HG03039 (cell line): ENCODE data around the gene CLSTN2.

Source experiments
- ATAC-seq: cut with Tn5 transposase; IDR thresholded peaks from one replicate; pipeline ENCODE4 v1.9.1; 2021; ENCODE audit warnings: mild to moderate bottlenecking, moderate library complexity; ENCODE audit not compliant: unreplicated experiment

The CLSTN2 gene

DNA sequence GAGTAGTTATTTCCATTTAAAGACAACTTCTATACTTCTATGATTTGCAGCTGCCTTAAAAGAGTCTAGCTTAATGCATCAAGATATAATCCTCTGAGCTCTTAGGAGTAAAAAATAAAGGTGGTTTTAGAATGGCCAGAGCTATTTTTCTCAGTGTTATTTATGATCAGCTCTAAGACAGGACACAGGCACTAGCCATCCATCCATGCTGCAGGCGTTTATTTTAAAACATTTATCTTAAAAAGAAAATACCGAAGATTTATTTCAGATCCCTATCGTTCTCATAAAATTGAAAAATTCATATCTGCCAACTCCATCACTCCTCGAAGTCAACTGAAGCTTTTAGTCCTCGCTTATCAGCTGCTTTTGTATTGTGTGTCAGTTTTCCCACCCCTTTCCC lies 243.5 kb downstream of the CLSTN2 start:
- ATAC-seq = no peak

- ATAC-seq = no peak
Observed at GRCh38 chr3:140180603-140181002, 245.6 kb downstream of the CLSTN2 start.

DNA sequence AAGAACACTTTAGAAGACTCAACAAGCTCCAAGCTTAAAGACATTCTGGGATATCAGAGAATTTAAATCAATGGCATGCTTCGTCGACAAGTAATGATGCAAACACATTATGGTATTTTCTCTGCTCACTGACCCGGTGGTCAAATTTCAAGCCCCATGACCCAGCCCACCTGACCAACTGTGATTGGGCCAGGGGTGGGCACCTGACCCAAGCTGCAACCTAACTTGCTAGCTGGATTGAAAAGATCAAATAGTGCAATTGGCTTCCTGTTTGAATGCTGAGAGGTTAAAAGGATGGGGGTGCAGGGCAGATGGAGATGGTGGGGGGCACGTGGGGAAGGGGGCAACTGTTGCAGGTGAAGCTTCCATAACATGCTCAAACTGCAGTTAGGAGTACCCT lies 250.4 kb downstream of the CLSTN2 start:
- ATAC-seq = no peak

DNA sequence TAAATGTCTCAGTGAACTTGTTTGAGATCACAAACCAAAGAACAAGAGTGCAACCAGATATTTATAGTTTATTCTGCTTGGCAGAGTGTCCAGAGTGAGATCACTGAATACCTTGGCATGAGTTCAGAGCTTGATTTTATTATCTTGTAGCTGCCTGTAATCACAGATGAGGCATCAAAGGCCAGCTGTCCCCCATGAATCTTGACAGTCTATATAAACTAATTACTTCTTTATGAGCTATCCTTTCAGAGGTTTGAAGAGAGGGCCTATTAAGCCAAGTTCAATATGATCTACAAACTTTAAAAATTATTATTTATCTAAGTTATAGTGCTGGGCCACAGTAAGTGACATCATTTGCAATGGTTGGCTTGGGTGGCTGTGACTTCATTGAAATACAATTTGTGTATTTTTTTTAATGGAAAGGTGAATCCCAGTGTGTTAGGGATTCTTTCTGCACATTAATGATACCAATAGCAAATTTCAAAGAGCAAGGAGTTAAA lies 251.5 kb downstream of the CLSTN2 start:
- no peak for ATAC-seq

GRCh38 chr3:140187028-140187427 lies 252.0 kb downstream of the CLSTN2 start:
- no peak for ATAC-seq

DNA sequence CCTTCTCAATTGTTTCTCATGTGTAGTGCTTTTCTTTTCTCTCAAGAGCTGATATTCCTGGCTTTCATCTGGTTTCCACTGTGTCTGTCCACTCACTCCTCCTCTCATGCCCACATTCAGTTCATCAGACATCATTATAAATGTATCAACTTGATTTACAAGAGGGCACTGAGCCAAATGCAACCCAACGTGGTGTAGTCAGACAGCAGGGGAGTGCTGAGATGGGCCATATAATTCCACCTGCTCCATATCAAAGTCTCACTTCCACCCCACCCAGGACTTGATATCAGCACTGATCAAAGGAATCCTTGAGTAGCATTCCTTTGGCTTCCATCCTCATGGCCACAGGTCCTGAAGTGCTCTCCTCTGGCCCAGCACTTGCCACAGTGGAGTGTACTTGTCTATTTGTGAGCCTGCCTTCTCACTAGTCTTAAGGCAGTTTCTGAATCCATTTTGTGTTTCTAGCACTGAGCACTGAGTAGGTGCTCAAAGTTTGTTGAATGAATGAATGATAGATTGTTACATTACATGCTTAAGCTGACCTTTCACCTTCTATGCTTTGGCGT lies 252.8 kb downstream of the CLSTN2 start:
- no peak for ATAC-seq

- no peak for ATAC-seq
Observed at GRCh38 chr3:140188285-140188684, 253.3 kb downstream of the CLSTN2 start.

- no peak for ATAC-seq
Observed at GRCh38 chr3:140189267-140189666, 254.3 kb downstream of the CLSTN2 start.

DNA sequence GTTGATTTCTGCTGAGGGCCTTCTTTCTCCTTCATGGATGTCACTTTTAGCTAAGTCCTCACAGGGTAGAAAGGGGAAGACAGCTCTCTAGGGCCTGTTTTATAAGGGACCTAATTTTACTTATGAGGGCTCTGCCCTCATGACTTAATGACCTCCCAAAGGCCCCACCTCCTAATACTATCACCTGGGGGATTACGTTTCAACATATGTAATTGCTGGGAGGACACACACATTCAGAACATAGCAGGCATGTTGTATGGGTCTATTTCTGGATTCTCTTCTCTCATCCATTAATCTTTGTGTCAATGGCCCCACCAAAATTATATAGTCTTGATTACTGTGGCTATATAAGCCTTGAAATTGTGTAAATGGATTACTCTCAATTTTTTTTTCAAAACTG lies 255.0 kb downstream of the CLSTN2 start:
- ATAC-seq = no peak

GRCh38 chr3:140196970-140197369 lies 262.0 kb downstream of the CLSTN2 start:
- no peak for ATAC-seq

DNA sequence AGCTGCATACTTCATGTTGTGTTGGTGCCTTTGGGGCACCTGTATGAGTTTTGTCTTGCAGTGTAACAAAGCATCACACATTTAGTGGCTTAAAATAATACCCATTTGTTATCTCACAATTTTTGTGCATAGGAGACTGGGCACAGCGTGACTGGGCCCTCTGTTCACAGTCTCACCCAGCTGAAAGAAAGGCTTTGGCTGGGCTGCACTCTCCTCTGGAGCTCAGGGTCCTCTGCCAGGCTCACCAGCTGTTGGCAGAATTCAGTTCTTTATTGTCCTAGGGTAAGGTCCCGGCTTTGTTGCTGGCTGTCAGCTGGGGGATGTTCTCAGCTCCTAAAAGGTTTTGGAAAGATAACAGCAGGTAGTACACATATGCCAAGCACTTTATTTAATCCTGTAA lies 263.3 kb downstream of the CLSTN2 start:
- no peak for ATAC-seq

GRCh38 chr3:140199008-140199407 lies 264.0 kb downstream of the CLSTN2 start:
- ATAC-seq = no peak

- no peak for ATAC-seq
Observed at GRCh38 chr3:140199743-140200142, 264.8 kb downstream of the CLSTN2 start.

DNA sequence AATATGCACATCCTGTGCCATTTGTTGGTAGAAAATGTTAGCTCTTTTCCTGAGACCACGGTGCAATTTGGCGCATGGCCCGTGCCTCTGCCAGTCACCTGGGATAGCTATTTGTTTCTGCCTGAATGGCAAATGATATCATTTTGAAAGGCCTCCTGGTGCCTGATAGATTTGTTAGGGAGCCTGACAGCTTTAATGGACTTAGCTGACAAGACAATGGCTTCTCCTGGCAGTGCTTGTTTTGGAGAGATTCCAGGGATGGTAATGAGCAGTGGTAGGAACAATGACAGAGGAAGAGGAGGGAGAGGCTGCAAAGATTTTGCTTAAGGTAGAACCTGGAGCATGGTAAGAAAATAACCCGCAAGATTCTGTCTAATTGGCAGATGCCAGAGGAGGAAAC lies 268.5 kb downstream of the CLSTN2 start:
- ATAC-seq = no peak

- ATAC-seq = no peak
Observed at GRCh38 chr3:140204271-140204984, 269.4 kb downstream of the CLSTN2 start.

- no peak for ATAC-seq
Observed at GRCh38 chr3:140205598-140205997, 270.6 kb downstream of the CLSTN2 start.

GRCh38 chr3:140206196-140207040 lies 271.4 kb downstream of the CLSTN2 start:
- no peak for ATAC-seq

- ATAC-seq = no peak
Observed at GRCh38 chr3:140207541-140207940, 272.6 kb downstream of the CLSTN2 start.

DNA sequence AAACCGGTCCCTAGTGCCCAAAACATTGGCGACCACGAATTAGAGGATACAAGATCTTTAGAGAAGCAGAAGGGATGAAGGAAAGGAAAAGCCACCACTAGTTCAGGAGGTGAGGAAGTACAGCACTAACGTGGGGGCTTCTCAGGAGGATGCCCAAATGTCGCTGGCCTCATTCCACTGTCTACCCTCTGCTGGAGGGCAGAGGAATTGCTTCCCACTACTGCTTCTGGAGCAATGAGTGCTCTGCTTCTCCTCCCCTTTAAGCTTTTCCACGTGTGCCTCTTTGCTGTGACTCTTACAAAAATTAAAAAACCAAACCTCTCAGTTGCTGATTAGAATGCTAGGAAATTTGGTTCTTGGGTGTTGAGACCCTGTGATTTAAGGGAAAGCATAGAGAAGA lies 281.3 kb downstream of the CLSTN2 start:
- ATAC-seq = no peak

- no peak for ATAC-seq
Observed at GRCh38 chr3:140219291-140219690, 284.3 kb downstream of the CLSTN2 start.

GRCh38 chr3:140219923-140220452 lies 285.0 kb downstream of the CLSTN2 start:
- ATAC-seq = no peak

DNA sequence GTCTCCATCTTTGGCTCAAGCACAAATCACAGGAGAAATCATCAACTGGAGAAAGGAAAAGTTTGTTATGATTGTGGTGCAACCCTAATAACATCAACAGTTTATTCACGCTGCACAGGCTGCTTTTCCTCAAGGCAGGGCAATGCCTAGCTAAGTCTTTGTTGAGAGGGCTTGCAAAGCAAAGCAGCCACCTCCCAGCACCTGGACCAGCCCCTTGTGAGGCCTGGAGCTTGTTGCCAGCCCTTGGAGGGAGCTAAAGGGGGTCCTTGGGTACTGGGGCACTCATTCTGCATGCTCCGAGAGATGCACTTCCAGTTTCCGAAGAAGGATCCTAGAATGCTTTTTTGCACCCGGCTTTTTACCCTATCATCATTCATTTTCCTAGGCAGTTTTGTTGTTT lies 288.2 kb downstream of the CLSTN2 start:
- ATAC-seq = no peak
